NCI-H510A (cell line): Measurements from ENCODE around the gene P2RX4.
"Not testable (repeated sequence)": the region's sequence is repeated elsewhere in the genome, so short reads cannot be mapped to it uniquely, and the experiment has no call there.

Experiments
- DNase-seq: peaks from one replicate; lab custom pipeline; 2025; lab: John Stamatoyannopoulos, UW

The P2RX4 gene

GRCh38 chr12:121241156-121241970 is 31.4 kb downstream of the P2RX4 start:
- DNase-seq = no peak

DNA sequence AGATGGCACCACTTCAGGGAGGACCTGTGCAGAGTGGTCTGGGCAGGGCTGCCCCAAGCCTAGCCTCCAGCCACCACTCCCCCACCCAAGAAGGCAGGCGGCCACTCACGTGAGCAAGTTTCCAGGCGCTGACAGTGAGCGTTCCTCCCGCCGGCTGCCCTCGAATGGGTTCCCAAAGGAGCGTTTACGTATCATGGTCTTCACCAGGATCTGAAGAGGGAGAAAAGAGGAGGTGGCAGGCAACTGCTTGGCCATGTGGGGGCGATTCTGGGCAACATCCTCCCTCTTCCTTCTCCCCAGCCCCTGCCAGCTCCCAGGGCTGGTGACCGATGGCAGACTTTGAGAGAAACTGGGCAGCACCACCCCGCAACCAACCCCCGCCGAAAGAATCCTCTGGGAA is 35.1 kb downstream of the P2RX4 start:
- DNase-seq = no peak

- no peak for DNase-seq
Observed at GRCh38 chr12:121245951-121246350, 36.0 kb downstream of the P2RX4 start.

- no peak for DNase-seq
Observed at GRCh38 chr12:121246893-121247557, 37.1 kb downstream of the P2RX4 start.

- DNase-seq = no peak
Observed at GRCh38 chr12:121248622-121249021, 38.7 kb downstream of the P2RX4 start.

- DNase-seq = no peak
Observed at GRCh38 chr12:121250359-121250758, 40.4 kb downstream of the P2RX4 start.

DNA sequence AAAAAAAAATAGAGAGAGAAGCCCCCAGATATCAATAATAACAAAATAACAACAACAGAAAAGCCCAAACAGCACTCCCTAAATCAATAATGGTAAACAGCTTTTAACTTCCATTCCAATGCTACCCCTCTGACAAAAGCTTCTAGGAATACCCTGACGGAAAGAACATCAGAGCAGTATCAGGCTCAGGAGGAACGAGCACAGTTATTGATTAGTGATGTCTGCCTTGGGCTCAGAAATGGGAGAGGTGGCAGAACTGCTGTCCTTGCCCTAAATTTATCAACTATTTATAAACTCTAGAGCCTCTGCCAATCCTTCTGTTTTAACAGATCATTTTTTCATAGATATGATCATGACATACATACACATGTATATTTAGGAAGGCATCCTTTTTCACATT is 41.9 kb downstream of the P2RX4 start:
- DNase-seq = no peak

DNA sequence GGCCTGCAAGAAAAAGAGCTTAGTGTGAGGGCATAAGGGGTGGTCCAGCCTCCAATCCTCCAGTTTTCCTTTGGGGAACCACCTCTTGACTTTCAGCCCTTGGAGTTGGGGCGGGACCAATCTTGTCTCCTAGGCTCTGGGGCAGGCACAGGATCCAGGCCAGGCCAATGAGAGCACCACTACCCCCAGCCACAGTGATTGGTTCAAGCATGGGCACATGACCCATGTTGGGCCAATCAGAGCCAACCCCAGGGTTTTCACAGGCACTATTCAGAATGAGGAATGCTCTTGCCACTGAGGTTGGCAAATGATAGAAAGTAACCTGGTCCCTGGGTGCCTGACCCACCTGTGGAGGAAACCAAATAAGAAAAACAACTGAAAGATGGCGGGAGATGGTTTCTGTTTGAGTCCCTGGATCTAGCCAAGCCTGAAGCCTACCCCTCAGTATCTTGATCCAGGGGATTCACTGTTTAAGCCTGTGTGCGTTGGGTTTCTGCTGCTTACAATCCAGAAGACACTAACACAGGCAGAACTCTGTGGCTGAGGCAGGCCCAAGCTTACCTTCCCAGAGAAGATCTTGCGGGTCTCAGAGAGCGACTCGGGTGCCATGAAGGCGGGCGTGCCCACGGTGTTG is 42.9 kb downstream of the P2RX4 start:
- no peak for DNase-seq

GRCh38 chr12:121253638-121254335 is 43.9 kb downstream of the P2RX4 start:
- DNase-seq = no peak

DNA sequence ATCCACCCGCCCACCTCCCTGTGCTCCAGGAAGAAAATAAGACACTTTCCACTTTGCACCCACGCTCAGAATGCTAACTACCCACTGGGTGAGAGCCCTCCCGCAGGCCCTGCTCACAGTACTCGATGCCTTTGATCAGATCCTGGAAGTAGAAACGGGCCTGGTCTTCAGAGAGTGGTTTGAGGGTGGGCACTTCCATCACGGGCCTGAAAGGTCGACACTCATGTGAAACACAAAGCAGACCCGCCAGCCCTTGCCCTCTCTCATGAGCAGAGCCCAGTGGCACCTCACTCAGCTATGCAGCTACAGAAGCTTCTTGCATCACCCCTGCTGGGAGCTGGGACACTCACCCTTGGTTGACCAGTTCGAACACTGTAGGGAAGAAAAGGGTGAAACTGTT is 45.5 kb downstream of the P2RX4 start:
- DNase-seq = no peak

DNA sequence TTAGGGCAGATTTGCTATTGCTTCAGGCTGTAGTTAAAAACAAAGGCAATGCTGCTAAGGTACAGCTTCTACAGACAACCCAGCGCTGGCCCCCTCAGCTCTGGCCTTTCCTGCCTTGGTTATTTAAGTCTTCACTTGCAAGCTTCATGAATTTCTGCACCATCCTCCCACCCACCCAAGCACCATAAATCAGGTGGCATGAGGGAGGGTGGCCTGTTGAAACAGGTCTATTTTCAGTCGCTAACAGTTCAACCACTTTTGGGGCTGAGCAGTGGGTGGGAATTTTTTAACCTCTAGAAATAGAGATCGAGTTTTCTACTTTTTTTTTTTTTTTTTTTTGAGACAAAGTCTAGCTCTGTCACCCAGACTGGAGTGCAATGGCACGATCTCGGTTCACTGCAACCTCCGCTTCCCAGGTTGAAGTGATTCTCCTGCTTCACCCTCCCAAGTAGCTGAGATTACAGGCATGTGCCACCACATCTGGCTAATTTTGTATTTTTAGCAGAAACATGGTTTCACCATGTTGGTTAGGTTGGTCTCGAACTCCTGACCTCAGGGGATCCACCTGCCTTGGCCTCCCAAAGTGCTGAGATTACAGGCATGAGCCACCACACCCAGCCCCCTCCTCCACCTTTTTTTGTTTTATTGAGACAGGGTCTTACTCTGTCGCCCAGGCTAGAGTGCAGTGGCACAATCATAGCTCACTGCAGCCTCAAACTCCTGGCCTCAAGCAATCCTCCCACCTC is 47.9 kb downstream of the P2RX4 start:
- not testable (repeated sequence) for DNase-seq

- DNase-seq = no peak
Observed at GRCh38 chr12:121259074-121259473, 49.1 kb downstream of the P2RX4 start.

DNA sequence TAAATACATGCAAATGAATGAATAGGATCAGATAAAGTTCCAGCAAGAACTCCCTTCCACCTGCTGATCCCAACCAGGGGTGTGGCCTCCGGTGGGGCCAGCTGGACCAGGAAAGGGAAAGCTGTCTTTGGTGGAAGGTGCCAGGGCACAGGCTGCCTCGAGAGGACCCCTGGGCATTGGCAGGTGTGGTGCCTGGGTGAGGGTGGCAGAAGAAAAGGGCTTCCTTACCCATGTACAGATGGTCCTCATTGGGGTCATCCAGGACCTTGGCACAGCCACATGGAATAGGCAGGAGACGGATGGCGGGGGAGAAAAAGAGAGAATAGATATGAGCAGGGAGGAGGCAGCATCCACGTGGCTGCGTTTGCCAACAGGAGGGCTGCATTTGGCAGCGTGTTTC is 50.2 kb downstream of the P2RX4 start:
- no peak for DNase-seq

- DNase-seq = no peak
Observed at GRCh38 chr12:121261398-121261797, 51.5 kb downstream of the P2RX4 start.

DNA sequence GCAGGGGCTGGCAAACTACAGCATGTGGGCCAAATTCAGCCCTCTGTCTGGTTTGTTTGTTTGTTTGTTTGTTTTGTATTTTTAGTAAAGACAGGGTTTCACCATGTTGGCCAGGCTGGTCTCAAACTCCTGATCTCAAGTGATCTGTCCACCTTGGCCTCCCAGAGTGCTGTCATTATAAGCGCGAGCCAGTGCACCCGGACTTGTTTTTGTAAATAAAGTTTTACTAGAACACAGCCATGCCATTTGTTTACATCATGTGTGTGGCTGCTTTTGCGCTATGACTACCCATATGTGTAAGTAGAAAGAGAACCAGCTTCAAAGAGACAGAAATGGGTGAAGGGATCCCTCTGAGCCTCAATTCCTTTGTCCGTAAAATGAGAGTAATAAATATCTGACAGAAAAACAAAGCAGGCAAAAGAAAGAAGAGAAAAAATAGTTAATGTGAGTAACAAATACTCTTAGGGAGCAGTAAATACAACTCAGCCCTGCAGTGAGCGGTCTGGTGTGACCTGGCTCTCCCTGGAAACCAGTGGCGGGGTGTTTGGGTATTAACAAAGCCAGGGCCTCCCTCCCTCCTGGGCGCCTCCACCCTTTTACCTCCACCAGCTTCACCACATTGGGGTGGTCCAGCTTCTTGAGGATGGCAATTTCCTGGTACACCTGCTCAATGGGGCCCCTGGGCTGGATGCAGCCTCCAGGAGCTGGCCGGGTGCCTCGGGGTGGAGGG is 53.4 kb downstream of the P2RX4 start:
- DNase-seq = no peak

- no peak for DNase-seq
Observed at GRCh38 chr12:121264135-121264534, 54.2 kb downstream of the P2RX4 start.

- DNase-seq = no peak
Observed at GRCh38 chr12:121264951-121265515, 55.1 kb downstream of the P2RX4 start.

- DNase-seq = no peak
Observed at GRCh38 chr12:121267822-121268221, 57.9 kb downstream of the P2RX4 start.

GRCh38 chr12:121273364-121273896 is 63.5 kb downstream of the P2RX4 start:
- no peak for DNase-seq

GRCh38 chr12:121274036-121274763 is 64.3 kb downstream of the P2RX4 start:
- no peak for DNase-seq
